Calu3 (cell line): ENCODE data around the gene GATB. TPM values are rescaled to one million over a fixed set of nuclear protein-coding genes. Genes with fewer than 3 reads are reported as not detected.

Source experiments
- BruUV-seq: library from RNA; stranded (reverse); fragments of 400-500 nt; replicated peaks from 2 replicates; lab custom pipeline; 2021; lab: Mats Ljungman, UMichigan
- CTCF ChIA-PET: fragments of 300-600 bp; sonication (Branson Sonifier 250); formaldehyde crosslinking; loops from one replicate; lab custom pipeline; 2022; ENCODE audit warnings: antibody characterized with exemption; lab: Charles Lee
- DNase-seq: peaks from one replicate; pipeline ENCODE4 v3.0.0; 2022
- H3K27ac Mint-ChIP-seq: one replicate; pipeline ENCODE4 v1.8.0; 2022; ENCODE audit warnings: mixed read lengths; ENCODE audit not compliant: unreplicated experiment
- H3K27me3 Mint-ChIP-seq: one replicate; pipeline ENCODE4 v1.8.0; 2022; ENCODE audit warnings: mixed read lengths; ENCODE audit not compliant: unreplicated experiment
- H3K36me3 Mint-ChIP-seq: one replicate; pipeline ENCODE4 v1.8.0; 2022; ENCODE audit warnings: mild to moderate bottlenecking, moderate library complexity, mixed read lengths; ENCODE audit not compliant: insufficient read depth, unreplicated experiment
- H3K4me1 Mint-ChIP-seq: one replicate; pipeline ENCODE4 v1.8.0; 2022; ENCODE audit warnings: mild to moderate bottlenecking, low read depth, mixed read lengths; ENCODE audit not compliant: unreplicated experiment
- H3K4me3 Mint-ChIP-seq: one replicate; pipeline ENCODE4 v1.8.0; 2022; ENCODE audit warnings: mild to moderate bottlenecking, low read depth, moderate library complexity, mixed read lengths; ENCODE audit not compliant: unreplicated experiment
- H3K9me3 Mint-ChIP-seq: one replicate; pipeline ENCODE4 v1.8.0; 2022; ENCODE audit warnings: low read depth, mixed read lengths; ENCODE audit not compliant: unreplicated experiment
- intact Hi-C: fragments of 100-400 bp; cut with micrococcal nuclease; formaldehyde crosslinking; loops from one replicate; pipeline ENCODE4 v1.10.0; 2022; ENCODE audit not compliant: unreplicated experiment
- total RNA-seq: library from RNA; stranded (reverse); gene quantifications from 2 replicates; pipeline ENCODE4 v1.2.3, GENCODE V29; 2022
- TF ChIP-seq, protein P1 (sequence below): fragments of 200-600 bp; IDR thresholded peaks from one replicate; pipeline ENCODE4 v1.8.0; 2022; ENCODE audit warnings: antibody characterized with exemption; ENCODE audit not compliant: unreplicated experiment

GATB gene
- total RNA-seq, 1 experiment from 2014 or later: 11.6 TPM

DNA sequence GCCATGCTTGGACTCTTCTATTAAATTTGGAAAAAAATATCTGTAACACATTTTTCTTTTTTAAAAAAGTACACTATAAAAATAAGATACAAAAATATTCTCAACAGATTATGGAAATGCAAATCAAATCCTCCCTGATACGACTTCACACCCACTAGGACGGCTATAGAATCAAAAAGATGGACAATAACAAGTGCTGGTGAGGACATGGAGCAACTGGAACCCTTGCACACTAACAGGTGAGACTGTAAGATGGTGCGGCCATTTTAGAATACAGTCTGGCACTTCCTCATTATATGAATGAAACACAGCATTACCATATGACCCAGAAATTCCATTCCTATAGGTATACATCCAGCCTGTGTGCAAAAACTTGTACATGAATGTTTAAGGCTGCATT, 83.6 kb downstream of the GATB start:
- DNase-seq: no peak
- BruUV-seq: no TSS peak
- intact Hi-C loops: no loop called here

DNA sequence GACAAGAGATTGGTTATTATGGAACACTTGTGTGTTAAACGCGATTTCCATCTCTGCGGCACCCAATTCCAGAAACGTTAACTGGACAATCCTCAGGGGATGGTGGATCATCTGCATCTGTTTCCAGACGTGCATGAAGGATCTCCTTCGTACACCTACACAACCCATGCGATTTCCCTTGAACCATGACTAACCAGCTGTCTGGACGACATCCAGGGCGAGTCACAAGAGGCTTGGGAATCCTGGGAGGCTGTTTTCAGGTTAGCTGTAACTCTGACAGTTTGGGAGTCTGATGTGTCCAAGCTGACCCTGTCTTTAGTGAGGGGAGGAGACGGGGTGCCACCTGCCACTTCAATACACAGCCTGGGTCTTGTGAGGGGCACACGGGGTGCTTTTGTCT, 84.5 kb downstream of the GATB start:
- BruUV-seq: no TSS peak
- no peaks in the 10 kb centered on the region for H3K9me3 Mint-ChIP-seq
- peaks cover 15% of the 10 kb centered on the region for H3K36me3 Mint-ChIP-seq
- H3K4me1 Mint-ChIP-seq: no peaks in the 10 kb centered on the region
- no peak for DNase-seq
- H3K27ac Mint-ChIP-seq: no peak overlapping the region
- CTCF ChIA-PET: no interaction called here
- TF ChIP-seq, protein P1, sequence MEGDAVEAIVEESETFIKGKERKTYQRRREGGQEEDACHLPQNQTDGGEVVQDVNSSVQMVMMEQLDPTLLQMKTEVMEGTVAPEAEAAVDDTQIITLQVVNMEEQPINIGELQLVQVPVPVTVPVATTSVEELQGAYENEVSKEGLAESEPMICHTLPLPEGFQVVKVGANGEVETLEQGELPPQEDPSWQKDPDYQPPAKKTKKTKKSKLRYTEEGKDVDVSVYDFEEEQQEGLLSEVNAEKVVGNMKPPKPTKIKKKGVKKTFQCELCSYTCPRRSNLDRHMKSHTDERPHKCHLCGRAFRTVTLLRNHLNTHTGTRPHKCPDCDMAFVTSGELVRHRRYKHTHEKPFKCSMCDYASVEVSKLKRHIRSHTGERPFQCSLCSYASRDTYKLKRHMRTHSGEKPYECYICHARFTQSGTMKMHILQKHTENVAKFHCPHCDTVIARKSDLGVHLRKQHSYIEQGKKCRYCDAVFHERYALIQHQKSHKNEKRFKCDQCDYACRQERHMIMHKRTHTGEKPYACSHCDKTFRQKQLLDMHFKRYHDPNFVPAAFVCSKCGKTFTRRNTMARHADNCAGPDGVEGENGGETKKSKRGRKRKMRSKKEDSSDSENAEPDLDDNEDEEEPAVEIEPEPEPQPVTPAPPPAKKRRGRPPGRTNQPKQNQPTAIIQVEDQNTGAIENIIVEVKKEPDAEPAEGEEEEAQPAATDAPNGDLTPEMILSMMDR: no peak
- intact Hi-C loops: no loop called here
- H3K4me3 Mint-ChIP-seq: no peak overlapping the region
- H3K27me3 Mint-ChIP-seq: no peaks in the 10 kb centered on the region

More for the DNA sequence above, 83.6 kb downstream of the GATB start:
- Mint-ChIP-seq H3K4me3 (no peak overlapping the region), H3K36me3 (peaks cover 14% of the 10 kb centered on the region), H3K27me3 (no peaks in the 10 kb centered on the region), H3K9me3 (no peaks in the 10 kb centered on the region), H3K27ac (no peak overlapping the region), H3K4me1 (no peaks in the 10 kb centered on the region)
- TF ChIP-seq, protein P1: no peak
- CTCF ChIA-PET: no interaction called here

DNA sequence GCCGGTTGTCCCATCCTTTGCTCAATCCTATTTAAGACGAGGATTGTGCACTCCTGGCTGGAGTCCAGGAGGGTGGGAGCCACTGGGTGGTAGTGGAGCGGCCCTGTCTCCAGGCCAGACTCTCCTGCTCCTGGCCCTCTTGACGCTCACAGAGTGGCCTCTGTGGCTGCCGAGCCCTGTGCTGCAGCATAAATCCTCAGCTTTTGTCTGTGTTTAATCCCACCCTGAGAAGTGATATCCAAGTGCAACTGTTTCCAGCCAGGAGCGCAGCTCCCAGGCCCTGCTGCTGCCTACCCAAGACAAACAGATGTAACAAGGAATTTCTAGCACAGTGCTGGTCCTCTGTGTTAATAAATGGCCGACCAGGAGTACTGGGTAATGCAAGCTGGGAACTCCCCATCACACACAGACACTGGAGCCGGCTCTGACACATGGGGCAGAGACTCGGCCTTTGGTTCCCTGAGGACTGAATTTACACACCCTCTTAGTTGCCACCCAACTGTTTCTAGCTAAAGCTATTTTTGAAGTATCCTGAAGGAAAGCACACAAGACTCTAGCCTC, 85.3 kb downstream of the GATB start:
- Mint-ChIP-seq H3K27me3 (no peaks in the 10 kb centered on the region), H3K4me1 (no peaks in the 10 kb centered on the region), H3K27ac (no peak overlapping the region), H3K9me3 (no peaks in the 10 kb centered on the region), H3K4me3 (no peak overlapping the region), H3K36me3 (peaks cover 15% of the 10 kb centered on the region)
- TF ChIP-seq, protein P1: no peak
- no peak for DNase-seq
- intact Hi-C loops: no loop called here
- no TSS peak for BruUV-seq
- CTCF ChIA-PET: no interaction called here

DNA sequence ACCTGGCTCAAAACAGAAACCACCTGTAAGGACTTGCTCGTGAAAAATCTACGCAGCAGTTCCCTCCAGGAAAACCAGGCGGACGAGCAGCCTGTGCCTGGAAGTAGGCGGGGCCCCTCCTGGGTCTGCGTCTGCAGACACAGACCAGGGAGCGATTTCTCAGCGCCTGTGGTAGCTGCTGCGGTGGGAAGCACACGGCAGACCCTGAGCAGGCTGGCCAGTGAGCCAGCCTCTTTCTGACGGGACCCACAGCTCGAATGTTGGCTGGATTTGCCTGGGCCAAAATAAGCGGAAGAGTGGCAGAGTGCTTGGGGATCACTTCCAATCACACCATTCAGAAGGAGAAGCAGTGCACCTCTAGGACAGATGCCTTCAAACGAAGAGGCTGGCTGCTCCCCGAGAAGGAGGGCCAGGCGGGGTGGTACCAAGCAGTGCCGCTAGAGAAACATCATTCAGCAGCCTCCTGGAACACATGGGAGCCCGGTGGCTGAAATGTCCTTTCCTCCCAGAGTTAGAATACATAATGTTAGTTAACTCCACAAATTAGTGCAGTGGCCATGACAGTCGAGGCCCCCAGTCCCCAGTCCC, 85.9 kb downstream of the GATB start:
- Mint-ChIP-seq H3K27me3 (no peaks in the 10 kb centered on the region), H3K36me3 (peaks cover 15% of the 10 kb centered on the region), H3K9me3 (no peaks in the 10 kb centered on the region), H3K27ac (no peak overlapping the region), H3K4me1 (no peaks in the 10 kb centered on the region), H3K4me3 (no peak overlapping the region)
- CTCF ChIA-PET: no interaction called here
- no TSS peak for BruUV-seq
- DNase-seq: no peak
- TF ChIP-seq, protein P1: no peak
- intact Hi-C loops: no loop called here
